Measurements from ENCODE around the gene TIAM2. TPM values are rescaled to one million over a fixed set of nuclear protein-coding genes. Genes with fewer than 3 reads are reported as not detected.

The TIAM2 gene
- total RNA-seq, 4 donors from 2014 or later = 8.6 to 17.0 (median 14.8) TPM

DNA sequence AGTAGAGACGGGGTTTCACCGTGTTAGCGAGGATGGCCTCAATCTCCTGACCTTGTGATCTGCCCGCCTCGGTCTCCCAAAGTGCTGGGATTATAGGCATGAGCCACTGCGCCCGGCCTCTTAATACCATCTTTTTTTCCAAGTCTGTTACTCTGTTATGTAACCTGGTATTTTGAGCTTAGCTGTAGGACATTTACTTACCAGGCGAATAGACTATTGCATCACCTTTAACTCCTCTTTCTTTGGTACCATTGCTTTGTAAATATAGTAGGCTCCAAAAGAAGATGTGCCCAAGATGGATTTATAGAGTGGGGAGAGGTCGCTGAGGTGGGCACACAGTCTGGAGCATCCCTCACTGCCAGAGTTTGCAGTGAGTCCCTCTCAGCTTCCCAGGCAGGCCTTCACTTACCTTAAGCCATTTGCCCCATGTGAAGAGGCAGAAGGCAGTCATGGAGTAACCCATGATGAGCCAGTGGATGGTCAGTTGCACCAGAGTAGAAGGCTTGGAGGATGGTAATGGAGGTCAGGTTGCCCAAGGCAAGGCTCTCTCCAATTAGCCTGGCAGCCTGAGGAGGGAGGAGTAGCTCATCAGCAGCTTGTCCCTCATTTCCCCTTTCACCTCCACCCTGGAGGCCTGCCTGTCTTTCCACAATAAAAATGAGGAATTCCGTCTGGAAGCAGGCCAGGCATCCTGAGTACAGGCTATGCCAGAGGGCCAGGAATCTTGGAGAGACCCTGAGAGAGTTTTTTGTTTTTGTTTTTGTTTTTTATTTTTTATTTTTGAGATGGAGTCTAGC lies 9.7 kb downstream of the TIAM2 start:
- Histone ChIP-seq H3K4me1 (no peaks in the 10 kb centered on the region), H3K27ac (replicated peaks in 1 of 4) (no peak overlapping the region), H3K9me3 (no peaks in the 10 kb centered on the region), H3K4me3 (no peak overlapping the region), H3K27me3 (no peaks in the 10 kb centered on the region), H3K36me3 (no peaks in the 10 kb centered on the region)
- DNase-seq (ENCODE audit: extremely low spot score) = no peak
- TF ChIP-seq, protein P1, sequence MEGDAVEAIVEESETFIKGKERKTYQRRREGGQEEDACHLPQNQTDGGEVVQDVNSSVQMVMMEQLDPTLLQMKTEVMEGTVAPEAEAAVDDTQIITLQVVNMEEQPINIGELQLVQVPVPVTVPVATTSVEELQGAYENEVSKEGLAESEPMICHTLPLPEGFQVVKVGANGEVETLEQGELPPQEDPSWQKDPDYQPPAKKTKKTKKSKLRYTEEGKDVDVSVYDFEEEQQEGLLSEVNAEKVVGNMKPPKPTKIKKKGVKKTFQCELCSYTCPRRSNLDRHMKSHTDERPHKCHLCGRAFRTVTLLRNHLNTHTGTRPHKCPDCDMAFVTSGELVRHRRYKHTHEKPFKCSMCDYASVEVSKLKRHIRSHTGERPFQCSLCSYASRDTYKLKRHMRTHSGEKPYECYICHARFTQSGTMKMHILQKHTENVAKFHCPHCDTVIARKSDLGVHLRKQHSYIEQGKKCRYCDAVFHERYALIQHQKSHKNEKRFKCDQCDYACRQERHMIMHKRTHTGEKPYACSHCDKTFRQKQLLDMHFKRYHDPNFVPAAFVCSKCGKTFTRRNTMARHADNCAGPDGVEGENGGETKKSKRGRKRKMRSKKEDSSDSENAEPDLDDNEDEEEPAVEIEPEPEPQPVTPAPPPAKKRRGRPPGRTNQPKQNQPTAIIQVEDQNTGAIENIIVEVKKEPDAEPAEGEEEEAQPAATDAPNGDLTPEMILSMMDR (IDR thresholded peaks at IDR 0.05) = no peak
- TF ChIP-seq EP300 (IDR thresholded peaks at IDR 0.05) (no peak), POLR2A (IDR thresholded peaks at IDR 0.05; ENCODE audit: low read depth) (no peak), POLR2AphosphoS5 (IDR thresholded peaks at IDR 0.05) (no peak)
- intact Hi-C loops (cut with DNase I) = no loop called here
- WGBS = 96% methylated on average over 10 of the region's 10 CpGs

DNA sequence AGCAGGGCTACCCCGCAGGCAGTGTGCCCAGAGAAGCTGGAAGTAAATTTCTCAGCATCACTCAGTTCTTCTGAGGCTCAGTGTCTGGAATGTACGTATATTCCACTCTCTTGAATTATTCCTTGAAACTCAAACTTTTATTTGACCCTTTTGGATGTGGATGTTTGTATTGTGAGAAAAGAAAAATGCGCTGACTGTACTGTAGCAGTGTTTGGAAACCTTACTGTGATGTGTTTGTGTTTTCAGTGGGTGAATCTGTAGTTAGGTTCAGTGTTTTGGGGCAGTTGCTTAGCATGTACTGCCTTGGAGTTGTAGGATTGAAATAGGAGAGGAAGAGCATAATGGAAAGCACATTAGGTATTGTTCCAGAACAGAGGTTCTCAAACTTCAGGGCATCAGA lies 13.5 kb downstream of the TIAM2 start:
- WGBS = 81% methylated on average over 3 of the region's 3 CpGs
- intact Hi-C loops (cut with DNase I) = no loop called here

DNA sequence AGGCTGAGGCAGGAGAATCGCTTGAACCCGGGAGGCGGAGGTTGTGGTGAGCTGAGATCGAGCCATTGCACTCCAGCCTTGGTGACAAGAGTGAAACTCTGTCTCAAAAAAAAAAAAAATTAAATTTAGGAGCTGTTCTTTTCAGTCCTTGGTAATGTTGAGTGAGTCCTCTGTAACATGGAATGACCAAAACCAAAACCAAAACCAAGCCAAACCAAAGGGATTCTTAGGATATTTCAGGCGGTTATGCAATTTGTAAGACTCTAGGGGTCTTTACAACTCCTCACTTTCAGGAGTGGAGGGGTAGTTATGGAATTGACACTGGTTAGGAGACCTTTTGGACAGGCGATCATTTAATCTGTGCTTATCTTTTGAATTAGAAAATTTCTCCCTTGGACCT lies 15.8 kb downstream of the TIAM2 start:
- Histone ChIP-seq H3K27me3 (no peaks in the 10 kb centered on the region), H3K4me1 (peaks cover 2 to 17% (median 13%) of the 10 kb centered on the region in 4 donors), H3K4me3 (no peak overlapping the region), H3K27ac (replicated peaks in 1 of 4) (no peak overlapping the region), H3K36me3 (no peaks in the 10 kb centered on the region), H3K9me3 (no peaks in the 10 kb centered on the region)
- intact Hi-C loops (cut with DNase I) = no loop called here
- DNase-seq (ENCODE audit: extremely low spot score) = no peak
- WGBS = 95% methylated on average over 6 of the region's 6 CpGs
- no peak for TF ChIP-seq EP300 (IDR thresholded peaks at IDR 0.05)

More for the DNA sequence above, 13.5 kb downstream of the TIAM2 start:
- no peaks in the 10 kb centered on the region for H3K9me3 ChIP-seq
- no peak for TF ChIP-seq EP300 (IDR thresholded peaks at IDR 0.05)
- TF ChIP-seq, protein P1 (IDR thresholded peaks at IDR 0.05) = no peak
- TF ChIP-seq POLR2A (IDR thresholded peaks at IDR 0.05; ENCODE audit: low read depth) = no peak
- no peak for TF ChIP-seq POLR2AphosphoS5 (IDR thresholded peaks at IDR 0.05)
- no peak for DNase-seq (ENCODE audit: extremely low spot score)
- H3K4me3 ChIP-seq = no peak overlapping the region
- no peak overlapping the region for H3K27ac ChIP-seq (replicated peaks in 1 of 4)
- no peaks in the 10 kb centered on the region for H3K27me3 ChIP-seq
- H3K4me1 ChIP-seq = no peaks in the 10 kb centered on the region
- H3K36me3 ChIP-seq = no peaks in the 10 kb centered on the region

DNA sequence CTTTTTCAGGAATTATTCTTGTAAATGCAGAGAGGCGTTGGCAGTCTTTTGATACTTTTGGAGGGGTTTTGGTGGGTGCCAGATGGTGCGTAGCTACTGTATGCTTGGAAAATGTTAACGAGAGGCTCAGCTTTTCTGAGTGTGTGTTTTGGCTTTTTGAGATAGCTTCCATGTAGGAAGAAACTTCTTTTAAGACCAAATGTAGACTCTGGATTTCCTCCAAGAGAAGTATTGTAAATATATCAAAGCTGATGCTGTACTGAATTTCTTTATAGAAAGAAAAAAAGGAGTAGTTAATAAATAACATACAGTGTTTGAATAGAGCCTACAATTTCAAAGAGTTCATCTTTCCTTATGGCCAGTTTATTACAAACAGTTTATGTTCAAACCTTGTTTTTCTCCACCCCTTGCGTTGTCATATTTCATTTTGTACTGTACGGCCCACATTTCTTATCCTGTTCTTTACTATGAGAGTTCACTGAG lies 16.7 kb downstream of the TIAM2 start:
- intact Hi-C loops (cut with DNase I) = no loop called here
- Histone ChIP-seq H3K36me3 (no peaks in the 10 kb centered on the region), H3K4me1 (peaks cover 4 to 19% (median 13%) of the 10 kb centered on the region in 4 donors), H3K9me3 (no peaks in the 10 kb centered on the region), H3K27me3 (no peaks in the 10 kb centered on the region), H3K4me3 (no peak overlapping the region), H3K27ac (replicated peaks in 1 of 4) (no peak overlapping the region)
- 81% methylated on average over 5 of the region's 5 CpGs for WGBS
- DNase-seq (ENCODE audit: extremely low spot score) = no peak
- TF ChIP-seq, protein P1 (IDR thresholded peaks at IDR 0.05) = no peak
- TF ChIP-seq POLR2AphosphoS5 (IDR thresholded peaks at IDR 0.05) (no peak), EP300 (IDR thresholded peaks at IDR 0.05) (no peak), POLR2A (IDR thresholded peaks at IDR 0.05; ENCODE audit: low read depth) (no peak)

DNA sequence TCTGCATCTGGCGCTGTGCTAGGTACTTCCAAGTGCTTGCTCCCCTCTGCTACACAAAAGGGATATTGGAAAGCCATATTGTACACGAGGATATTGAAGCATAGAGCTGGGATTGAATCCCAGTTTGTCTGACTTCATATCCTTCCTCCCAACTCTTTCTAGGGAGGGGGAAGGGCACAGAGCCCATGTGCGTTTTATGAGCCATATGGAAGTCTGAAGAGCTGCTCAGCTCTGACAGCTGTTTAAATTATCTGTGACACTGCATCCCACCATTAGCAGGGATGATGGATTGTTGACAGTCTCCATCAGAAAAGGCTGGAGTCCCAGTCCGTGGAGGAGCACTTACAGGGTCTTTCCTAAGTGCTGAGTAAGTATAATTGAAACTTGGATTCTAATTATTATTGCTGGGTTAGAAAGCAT lies 18.4 kb downstream of the TIAM2 start:
- Histone ChIP-seq H3K4me1 (peaks cover 4 to 19% (median 13%) of the 10 kb centered on the region in 4 donors), H3K4me3 (no peak overlapping the region), H3K27me3 (no peaks in the 10 kb centered on the region), H3K27ac (replicated peaks in 1 of 4) (no peak overlapping the region), H3K9me3 (no peaks in the 10 kb centered on the region), H3K36me3 (no peaks in the 10 kb centered on the region)
- TF ChIP-seq POLR2A (IDR thresholded peaks at IDR 0.05; ENCODE audit: low read depth) (no peak), EP300 (IDR thresholded peaks at IDR 0.05) (no peak), POLR2AphosphoS5 (IDR thresholded peaks at IDR 0.05) (no peak)
- TF ChIP-seq, protein P1 (IDR thresholded peaks at IDR 0.05) = no peak
- intact Hi-C loops (cut with DNase I) = no loop called here
- no peak for DNase-seq (ENCODE audit: extremely low spot score)
- 47% methylated on average over 4 of the region's 4 CpGs for WGBS

Measured in esophagus muscularis mucosa (tissue), 4 donors.